Measurements from ENCODE around the gene TCEA2.
"Not testable (repeated sequence)": the region's sequence is repeated elsewhere in the genome, so short reads cannot be mapped to it uniquely, and the experiment has no call there.

Gene TCEA2

DNA sequence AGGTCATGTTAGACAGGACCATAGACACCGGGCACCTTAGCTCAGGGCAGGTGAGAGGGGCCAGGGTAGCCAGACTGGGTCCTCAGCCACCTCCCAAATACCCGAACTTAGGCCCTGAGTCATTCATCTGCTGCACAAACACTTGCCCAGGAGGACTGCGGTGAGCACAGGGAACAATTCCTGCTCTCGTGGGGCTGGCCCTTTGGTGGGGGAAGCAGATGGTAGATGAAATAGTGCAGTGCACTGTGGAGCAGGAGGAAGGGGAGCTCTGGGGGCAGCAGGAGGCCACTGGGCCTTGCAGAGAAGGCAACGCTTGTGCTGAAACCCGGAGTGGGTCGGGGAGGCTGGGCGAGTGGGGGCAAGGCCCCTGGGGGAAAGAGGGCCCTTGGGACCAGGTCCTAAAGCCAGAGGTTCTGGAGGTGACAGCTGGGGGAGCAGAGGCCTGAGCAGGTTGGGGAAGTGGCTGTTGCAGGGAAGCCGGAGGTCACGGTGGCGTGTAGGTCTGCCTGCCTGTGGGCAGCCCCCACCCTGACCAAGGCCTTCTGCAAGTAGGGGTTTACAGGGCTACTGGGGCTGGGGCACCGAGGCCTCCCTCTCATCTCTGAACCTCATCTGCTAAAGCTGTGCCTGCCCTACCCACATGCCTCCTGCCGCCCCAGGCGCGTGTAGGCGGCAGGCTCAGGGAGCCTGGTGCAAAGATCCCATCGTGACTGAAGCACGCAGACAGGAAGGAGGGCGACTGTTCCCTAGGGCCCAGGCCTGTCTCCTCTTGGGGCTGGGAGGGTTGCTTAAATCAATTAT, 49.0 kb downstream of the TCEA2 start:
- no peak for DNase-seq

GRCh38 chr20:64112691-64113443, 49.9 kb downstream of the TCEA2 start:
- no peak for DNase-seq

- DNase-seq = no peak
Observed at GRCh38 chr20:64113444-64113775, 50.4 kb downstream of the TCEA2 start.

- DNase-seq = no peak
Observed at GRCh38 chr20:64113796-64114355, 50.9 kb downstream of the TCEA2 start.

GRCh38 chr20:64114356-64114971, 51.5 kb downstream of the TCEA2 start:
- no peak for DNase-seq

DNA sequence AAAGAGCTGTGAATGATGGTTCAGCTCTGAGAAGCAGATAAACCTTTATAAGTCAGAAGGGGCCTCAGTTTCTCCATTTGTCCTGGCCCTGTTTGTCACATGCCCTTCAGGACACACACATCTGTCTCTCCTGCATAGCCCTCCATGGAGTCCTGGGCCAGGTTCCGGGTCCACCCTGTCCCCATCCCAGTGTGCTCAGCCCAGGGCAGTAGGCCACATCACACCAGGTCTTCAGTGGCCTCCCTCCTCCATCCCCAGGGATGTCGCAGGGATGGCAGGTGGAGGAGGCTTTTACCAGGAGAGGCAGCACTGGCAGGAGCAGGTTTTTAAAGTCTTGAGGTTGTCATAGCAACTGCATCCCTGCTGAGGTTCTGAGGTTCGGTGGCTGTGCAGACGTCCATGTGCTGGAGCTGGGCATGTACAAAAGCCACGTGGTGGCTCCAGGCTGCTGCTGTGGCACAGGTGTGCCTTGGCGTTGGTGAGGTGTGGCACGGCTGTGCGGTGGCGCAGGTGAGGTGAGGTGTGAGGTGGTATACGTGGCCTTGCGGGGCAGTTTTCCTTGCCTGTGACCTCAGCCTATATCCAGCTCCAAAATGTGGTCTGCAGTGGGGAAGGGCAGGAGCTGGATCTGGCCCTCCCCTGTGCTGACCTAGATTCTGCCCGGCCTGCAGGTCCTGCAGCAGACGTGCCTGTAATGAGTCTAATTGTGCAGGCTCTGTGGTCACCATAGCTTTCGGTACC, 52.3 kb downstream of the TCEA2 start:
- DNase-seq = no peak

DNA sequence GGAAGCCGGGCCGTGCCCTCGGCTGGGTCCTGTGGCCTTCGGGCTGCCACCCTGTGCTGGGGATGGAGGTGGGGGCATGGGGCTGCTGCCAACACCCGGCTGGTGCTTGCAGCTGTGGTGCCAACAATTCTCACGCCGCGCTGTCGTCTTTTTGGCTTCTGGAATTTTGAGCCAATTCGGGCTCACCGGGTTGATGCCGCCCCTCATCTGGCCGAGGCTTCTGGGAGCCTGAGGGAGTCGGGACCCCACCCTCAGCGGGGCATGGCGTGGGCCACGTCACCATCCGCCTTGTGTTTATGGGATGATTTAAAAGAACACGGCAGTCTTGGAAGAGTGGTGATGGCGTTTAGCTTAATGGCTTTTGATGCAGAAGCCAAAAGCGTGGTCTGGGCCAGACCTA, 53.0 kb downstream of the TCEA2 start:
- DNase-seq = no peak

- no peak for DNase-seq
Observed at GRCh38 chr20:64116541-64117431, 53.8 kb downstream of the TCEA2 start.

DNA sequence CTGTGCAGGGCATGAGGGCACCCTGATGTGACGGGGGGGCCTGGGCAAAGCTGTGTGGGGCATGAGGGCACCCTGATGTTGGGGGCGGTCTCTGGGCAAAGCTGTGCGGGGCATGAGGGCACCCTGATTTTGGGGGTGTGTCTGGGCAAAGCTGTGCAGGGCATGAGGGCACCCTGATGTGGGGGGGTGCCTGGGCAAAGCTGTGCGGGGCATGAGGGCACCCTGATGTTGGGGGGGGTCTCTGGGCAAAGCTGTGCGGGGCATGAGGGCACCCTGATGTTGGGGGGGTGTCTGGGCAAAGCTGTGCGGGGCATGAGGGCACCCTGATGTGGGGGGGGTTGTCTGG, 54.4 kb downstream of the TCEA2 start:
- not testable (repeated sequence) for DNase-seq

DNA sequence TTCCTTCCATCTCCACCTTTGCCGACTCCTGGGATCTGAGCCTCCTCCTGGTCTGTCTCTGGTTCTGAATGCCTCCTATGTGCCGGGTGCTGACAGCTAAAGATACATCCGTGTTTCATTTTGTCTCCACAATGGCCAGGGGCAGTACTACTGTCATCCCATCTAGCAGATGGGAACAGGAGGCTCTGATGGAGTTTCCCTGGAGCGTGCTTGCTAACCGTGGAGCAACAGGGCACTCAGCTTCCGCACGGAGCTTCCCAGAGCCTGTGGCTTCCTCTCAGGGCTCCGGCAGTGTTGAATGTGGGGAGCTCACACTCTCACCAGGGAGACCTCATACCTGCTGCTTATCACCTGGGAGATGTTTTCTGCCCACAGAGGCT, 56.3 kb downstream of the TCEA2 start:
- DNase-seq = no peak

DNA sequence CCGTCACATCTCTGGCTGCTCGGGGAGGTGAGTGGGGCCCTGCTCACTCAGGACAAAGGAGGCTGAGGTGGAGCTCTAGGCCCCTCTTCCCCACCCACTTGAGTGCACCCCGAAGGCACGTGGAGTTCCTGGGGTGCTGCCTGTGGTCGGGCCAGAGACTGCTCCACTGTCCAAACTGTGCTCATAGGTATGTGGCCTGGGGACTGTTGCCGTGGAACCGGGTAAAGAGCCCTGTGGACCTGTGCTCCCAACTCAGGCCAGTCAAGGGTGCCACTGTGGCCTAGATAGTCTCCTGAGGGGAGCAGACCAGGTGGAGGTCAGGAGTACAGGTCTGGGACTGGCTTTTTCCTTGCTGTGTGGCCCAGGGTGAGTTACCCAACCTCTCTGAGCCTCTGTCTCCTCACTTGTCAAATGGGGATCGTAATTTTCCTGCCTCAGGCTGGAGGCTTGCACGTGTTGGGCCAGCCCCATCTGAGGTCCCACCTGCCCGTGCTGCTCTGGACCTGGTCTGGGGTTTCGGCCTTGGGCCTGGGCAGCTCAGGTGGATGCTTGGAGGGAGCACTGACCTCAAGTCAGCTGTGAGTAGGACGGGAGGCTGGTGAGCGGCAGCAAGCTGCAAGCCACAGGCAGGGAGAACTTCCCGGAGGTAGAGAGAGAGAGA, 56.8 kb downstream of the TCEA2 start:
- no peak for DNase-seq

DNA sequence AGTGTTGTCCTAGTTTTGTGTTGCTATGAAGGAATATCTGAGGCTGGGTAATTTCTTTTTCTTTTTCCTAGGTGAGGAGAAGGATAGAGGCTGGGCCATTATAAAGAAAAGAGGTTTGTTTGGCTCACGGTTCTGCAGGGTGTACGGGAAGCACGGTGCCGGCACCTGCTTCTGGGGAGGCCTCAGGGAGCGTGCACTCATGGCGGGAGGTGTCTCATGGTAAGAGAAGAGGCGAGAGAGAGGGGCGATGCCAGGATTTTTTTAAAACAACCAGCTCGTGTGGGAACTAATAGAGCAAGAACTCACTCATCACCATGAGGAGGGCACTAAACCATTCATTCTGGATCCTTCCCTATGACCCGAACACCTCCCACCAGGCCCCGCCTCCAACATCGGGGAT, 58.6 kb downstream of the TCEA2 start:
- DNase-seq = no peak
